GM12878 (cell line): ENCODE data around the gene CHD6. TPM values are rescaled to one million over a fixed set of nuclear protein-coding genes. Genes with fewer than 3 reads are reported as not detected.

ENCODE experiments used
- ATAC-seq: fragments of 200-7000 bp; cut with Tn5 transposase; 3 replicates; pipeline ENCODE4 v1.9.1; 2020; ENCODE audit warnings: mild to moderate bottlenecking, moderate library complexity
- BruUV-seq: library from RNA; stranded (reverse); fragments of 400-500 nt; replicated peaks from 2 replicates; lab custom pipeline; 2021; lab: Mats Ljungman, UMichigan
- CTCF ChIA-PET: fragments of 300-600 bp; sonication (Branson Sonifier 250); formaldehyde crosslinking; extraction: SDS; loops from one replicate; lab custom pipeline; 2021; ENCODE audit warnings: inconsistent platforms; lab: Yijun Ruan, JAX
- POLR2A ChIA-PET: fragments of 350-600 bp; formaldehyde crosslinking; extraction: SDS; loops from one replicate; lab custom pipeline; 2021; ENCODE audit warnings: inconsistent platforms; lab: Charles Lee
- RAD21 ChIA-PET: fragments of 300-600 bp; sonication (Branson Sonifier 250); formaldehyde crosslinking; loops from one replicate; lab custom pipeline; 2023; ENCODE audit warnings: antibody characterized with exemption; ENCODE audit not compliant: unreplicated experiment; lab: Charles Lee
- SMC1A ChIA-PET: fragments of 300-600 bp; sonication (Branson Sonifier 250); formaldehyde crosslinking; loops from one replicate; lab custom pipeline; 2023; ENCODE audit not compliant: unreplicated experiment, uncharacterized antibody; lab: Charles Lee
- DNase-seq: peaks from one replicate; pipeline ENCODE4 v3.0.0-alpha.2; 2011; ENCODE audit warnings: low read depth, low spot score
- FAIRE-seq: peaks from 3 replicates; lab custom pipeline; 2011; peaks lifted over from hg19 to GRCh38; lab: Jason Lieb, UNC
- H2AFZ ChIP-seq: 2 replicates; pipeline ENCODE4 v1.6.0; 2011; ENCODE audit warnings: low read depth, low read length, control low read depth; ENCODE audit not compliant: control insufficient read depth
- H3K27ac ChIP-seq: 2 replicates; pipeline ENCODE4 v1.5.1; 2011; ENCODE audit warnings: control low read depth; ENCODE audit not compliant: control insufficient read depth, insufficient read depth
- H3K27me3 ChIP-seq, 2 experiments: replicated peaks in 1 of 2; 2 replicates each; pipeline versions ENCODE4 v1.6.0 to v1.6.1; 2011; ENCODE audit warnings: low read length in 1 of 2; ENCODE audit not compliant: control insufficient read depth in 2 of 2, insufficient read depth in 2 of 2
- H3K36me3 ChIP-seq, 2 experiments: 2 replicates each; pipeline ENCODE4 v1.5.1; 2011; ENCODE audit warnings: low read length in 1 of 2; ENCODE audit not compliant: control insufficient read depth in 2 of 2, insufficient read depth in 2 of 2
- H3K4me1 ChIP-seq: 2 replicates; pipeline ENCODE4 v1.6.1; 2011; ENCODE audit warnings: mild to moderate bottlenecking, low read length, moderate library complexity, mixed read lengths; ENCODE audit not compliant: control insufficient read depth, insufficient read depth
- H3K4me2 ChIP-seq: 2 replicates; pipeline ENCODE4 v1.6.0; 2011; ENCODE audit warnings: control low read depth; ENCODE audit not compliant: control insufficient read depth, insufficient read depth
- H3K4me3 ChIP-seq: fragments of 200-600 bp; sonication (generic); 2 replicates; pipeline ENCODE4 v1.5.1; 2016
- H3K79me2 ChIP-seq: 2 replicates; pipeline ENCODE4 v1.6.0; 2011; ENCODE audit warnings: low read length; ENCODE audit not compliant: control insufficient read depth, insufficient read depth
- H3K9ac ChIP-seq: 2 replicates; pipeline ENCODE4 v1.8.0; 2011; ENCODE audit warnings: low read length, control low read depth, mixed read lengths; ENCODE audit not compliant: control insufficient read depth, insufficient read depth
- H3K9me3 ChIP-seq: replicated peaks from 3 replicates; pipeline ENCODE4 v1.5.1; 2011; ENCODE audit warnings: mild to moderate bottlenecking, low read length; ENCODE audit not compliant: control insufficient read depth, insufficient read depth
- H4K20me1 ChIP-seq: 2 replicates; pipeline ENCODE4 v1.6.0; 2011; ENCODE audit not compliant: control insufficient read depth, insufficient read depth
- EGR1 ChIP-seq, 2 experiments: IDR thresholded peaks; 1 replicate in 1 of 2; 2 replicates in 1 of 2; pipeline ENCODE4 v1.6.1; 2011 to 2012; ENCODE audit warnings: low read depth in 2 of 2, low read length in 2 of 2, borderline replicate concordance in 1 of 2, mild to moderate bottlenecking in 1 of 2, moderate library complexity in 1 of 2
- MXI1 ChIP-seq: fragments of 150-350 bp; IDR thresholded peaks from 2 replicates; pipeline ENCODE4 v1.6.1; 2011; ENCODE audit warnings: low read depth, mild to moderate bottlenecking, inconsistent platforms, low read length, improper control_type of control experiment
- NFYA ChIP-seq: IDR thresholded peaks from 2 replicates; pipeline ENCODE4 v1.6.1; 2011; ENCODE audit warnings: low read depth, mild to moderate bottlenecking, low read length, improper control_type of control experiment, borderline replicate concordance
- PKNOX1 ChIP-seq: fragments of 450-650 bp; IDR thresholded peaks from 2 replicates; pipeline ENCODE4 v1.6.1; 2016; ENCODE audit warnings: mild to moderate bottlenecking
- POLR2AphosphoS2 ChIP-seq: IDR thresholded peaks from 2 replicates; pipeline ENCODE4 v1.6.1; 2011; ENCODE audit warnings: low read depth, mild to moderate bottlenecking, low read length, improper control_type of control experiment, moderate library complexity
- TCF3 ChIP-seq: IDR thresholded peaks from 2 replicates; pipeline ENCODE4 v1.6.1; 2012; ENCODE audit warnings: low read depth, mild to moderate bottlenecking, low read length, borderline replicate concordance; ENCODE audit not compliant: insufficient read depth
- WGBS: methylation state at CpG from one replicate; pipeline ENCODE4 v1.1.6; 2016; ENCODE audit warnings: low lambda C conversion rate; ENCODE audit not compliant: insufficient replicate concordance, insufficient coverage; ENCODE audit errors: missing lambda C conversion rate; 5-methylcytosine and 5-hydroxymethylcytosine counted together
- in situ Hi-C: fragments of 300-500 bp; cut with MboI; formaldehyde crosslinking; loops from 9 replicates; pipeline ENCODE4 v1.14.3; 2018; ENCODE audit warnings: mixed read lengths
- intact Hi-C: fragments of 100-400 bp; cut with micrococcal nuclease; formaldehyde crosslinking; loops from one replicate; pipeline ENCODE4 v1.14.2; 2022; ENCODE audit not compliant: unreplicated experiment
- polyA plus RNA-seq, 11 experiments: library from polyadenylated mRNA; depleted of rRNA in 4 of 11; unstranded in 6 of 11; stranded (reverse) in 5 of 11; fragments of >200 nt; fragmentation: Nextera tagmentation in 4 of 11; fragmentation: Illumina TruSeq in 1 of 11; extraction: Ambion mirVana in 4 of 11; extraction: Trizol in 1 of 11; gene quantifications; 1 replicate in 1 of 11; 2 replicates in 10 of 11; pipeline versions ENCODE4 v1.2.1 to v1.2.3, GENCODE V29; 2011 to 2016; ENCODE audit warnings: inconsistent platforms in 2 of 11, missing spikeins in 2 of 11, low read depth in 1 of 11
- total RNA-seq, 4 experiments: library from RNA; depleted of rRNA in 3 of 4; stranded (reverse); fragments of >200 nt in 3 of 4; fragmentation: Illumina TruSeq in 1 of 4; extraction: Trizol in 1 of 4; gene quantifications; 2 replicates each; pipeline versions ENCODE4 v1.2.1 to v1.2.3, GENCODE V29; 2013 to 2021

Gene CHD6
- total and polyA plus RNA-seq, 10 of the 15 experiments (the other 5 are each of a cell fraction or from before 2014, with no cell fraction given), result 4.3 to 25.5 (median 17.1) TPM

DNA sequence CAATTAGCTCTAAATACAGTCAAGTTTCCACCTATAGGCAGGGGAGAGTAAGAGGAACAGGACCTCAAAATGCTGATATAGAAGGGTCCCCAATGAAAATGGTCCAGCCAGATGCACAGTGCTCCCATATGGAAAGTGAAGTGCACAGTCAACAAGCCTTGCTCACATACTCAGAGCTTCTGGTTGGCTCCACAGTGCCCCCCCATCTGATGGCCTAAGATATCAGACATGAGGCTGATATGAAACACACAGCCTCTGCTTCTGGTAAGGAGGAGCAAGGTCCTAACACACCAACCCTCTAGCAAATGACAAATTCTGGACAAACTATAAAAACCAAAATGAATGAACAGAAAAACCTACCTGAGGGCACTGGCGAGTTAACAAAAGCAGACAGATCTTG lies 140.2 kb downstream of the CHD6 start (continued):
- TF ChIP-seq PKNOX1, result no peak
- no peak for TF ChIP-seq POLR2AphosphoS2

GRCh38 chr20:41476446-41476845 lies 141.7 kb downstream of the CHD6 start:
- Histone ChIP-seq H3K27ac (no peak overlapping the region), H2AFZ (no peak overlapping the region), H3K9ac (no peak overlapping the region), H3K36me3 (peaks cover 0 to 5% of the 10 kb centered on the region in 2 experiments; a peak in 3 of 4 replicates), H4K20me1 (no peaks in the 10 kb centered on the region), H3K9me3 (no peaks in the 10 kb centered on the region), H3K79me2 (no peaks in the 10 kb centered on the region), H3K4me1 (no peaks in the 10 kb centered on the region), H3K4me2 (no peak overlapping the region), H3K4me3 (no peak overlapping the region), H3K27me3 (no peaks in the 10 kb centered on the region)
- DNase-seq (no peak), ATAC-seq (no peak), FAIRE-seq (no peak)
- intact Hi-C loops (no loop called here), in situ Hi-C loops (no loop called here)
- ChIA-PET CTCF (no interaction called here), POLR2A (no interaction called here), RAD21 (no interaction called here), SMC1A (interaction anchor here (0.6 kb wide), 1 partner anchor 142 kb away, joined by 3 read pairs; the partner anchor contains the start of gene CHD6)
- no peak for TF ChIP-seq NFYA
- TF ChIP-seq MXI1, result no peak
- no peak for TF ChIP-seq TCF3
- TF ChIP-seq EGR1 (IDR thresholded peaks at IDR 0.05; ENCODE audit: borderline replicate concordance in 1 of 2, low read depth in 2 of 2, low read length in 2 of 2), result no peak
- 100% methylated on average over 1 of the region's 1 CpG for WGBS
- BruUV-seq, result no TSS peak
